ENCODE results near the gene UBE3B.
A peak's percentile ranks its signal among the peaks of the same experiment; 100 is the strongest.
"Not testable (repeated sequence)": the region's sequence is repeated elsewhere in the genome, so short reads cannot be mapped to it uniquely, and the experiment has no call there.

Gene UBE3B, protein sequence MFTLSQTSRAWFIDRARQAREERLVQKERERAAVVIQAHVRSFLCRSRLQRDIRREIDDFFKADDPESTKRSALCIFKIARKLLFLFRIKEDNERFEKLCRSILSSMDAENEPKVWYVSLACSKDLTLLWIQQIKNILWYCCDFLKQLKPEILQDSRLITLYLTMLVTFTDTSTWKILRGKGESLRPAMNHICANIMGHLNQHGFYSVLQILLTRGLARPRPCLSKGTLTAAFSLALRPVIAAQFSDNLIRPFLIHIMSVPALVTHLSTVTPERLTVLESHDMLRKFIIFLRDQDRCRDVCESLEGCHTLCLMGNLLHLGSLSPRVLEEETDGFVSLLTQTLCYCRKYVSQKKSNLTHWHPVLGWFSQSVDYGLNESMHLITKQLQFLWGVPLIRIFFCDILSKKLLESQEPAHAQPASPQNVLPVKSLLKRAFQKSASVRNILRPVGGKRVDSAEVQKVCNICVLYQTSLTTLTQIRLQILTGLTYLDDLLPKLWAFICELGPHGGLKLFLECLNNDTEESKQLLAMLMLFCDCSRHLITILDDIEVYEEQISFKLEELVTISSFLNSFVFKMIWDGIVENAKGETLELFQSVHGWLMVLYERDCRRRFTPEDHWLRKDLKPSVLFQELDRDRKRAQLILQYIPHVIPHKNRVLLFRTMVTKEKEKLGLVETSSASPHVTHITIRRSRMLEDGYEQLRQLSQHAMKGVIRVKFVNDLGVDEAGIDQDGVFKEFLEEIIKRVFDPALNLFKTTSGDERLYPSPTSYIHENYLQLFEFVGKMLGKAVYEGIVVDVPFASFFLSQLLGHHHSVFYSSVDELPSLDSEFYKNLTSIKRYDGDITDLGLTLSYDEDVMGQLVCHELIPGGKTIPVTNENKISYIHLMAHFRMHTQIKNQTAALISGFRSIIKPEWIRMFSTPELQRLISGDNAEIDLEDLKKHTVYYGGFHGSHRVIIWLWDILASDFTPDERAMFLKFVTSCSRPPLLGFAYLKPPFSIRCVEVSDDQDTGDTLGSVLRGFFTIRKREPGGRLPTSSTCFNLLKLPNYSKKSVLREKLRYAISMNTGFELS

DNA sequence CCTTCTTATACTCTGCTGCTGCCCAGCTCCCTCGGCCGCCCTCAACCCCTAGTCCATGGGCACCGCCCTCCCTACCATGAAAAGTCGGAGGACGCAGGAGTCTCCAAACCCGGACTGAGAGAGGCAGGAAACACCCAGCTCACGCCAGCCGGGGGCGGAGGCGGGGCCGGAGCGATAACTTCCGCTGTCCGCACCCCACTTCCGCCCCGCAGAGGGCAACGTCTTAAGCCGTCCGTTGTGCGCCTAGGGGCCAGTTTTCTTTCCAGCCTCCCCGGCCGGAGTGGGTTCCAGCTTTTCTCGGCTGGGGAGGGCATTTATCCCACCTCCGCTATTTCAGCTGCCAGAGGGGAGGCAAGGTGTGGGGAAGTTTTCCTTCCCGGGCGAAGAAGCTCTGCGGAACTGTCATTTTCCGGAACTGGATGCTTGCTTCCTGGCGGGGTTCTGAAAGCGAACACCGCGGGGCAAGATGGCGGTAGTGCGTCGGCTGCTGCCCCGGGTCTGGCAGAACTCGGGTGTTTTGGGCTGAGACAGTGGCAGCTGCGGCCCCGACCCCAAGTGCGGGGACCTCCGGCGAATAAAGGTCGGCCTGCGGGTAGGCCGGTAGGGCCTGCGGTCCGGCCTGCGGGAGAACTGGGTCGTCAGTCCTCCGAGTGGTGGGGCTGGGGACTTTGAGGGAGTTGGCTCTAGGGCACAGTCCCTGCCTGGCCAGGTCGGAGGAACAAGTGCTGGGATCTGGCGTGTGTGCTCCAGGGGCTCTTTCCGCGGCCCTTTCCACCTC, at the start of gene UBE3B, which contains the start of gene KCTD10:
TSS of gene UBE3B (plus strand) at position 450 of the 778 bp plus-strand sequence. CDS start 5,918 bp downstream, outside the sequence.
TSS of gene KCTD10 (minus strand) at position 116 of the 778 bp plus-strand sequence. CDS start at position 78, 38 bp downstream.
- peak within 1 kb of the TSS; percentile 98 for H3K4me3 ChIP-seq (ENCODE audit: low read length)
- TF ChIP-seq, protein P1, sequence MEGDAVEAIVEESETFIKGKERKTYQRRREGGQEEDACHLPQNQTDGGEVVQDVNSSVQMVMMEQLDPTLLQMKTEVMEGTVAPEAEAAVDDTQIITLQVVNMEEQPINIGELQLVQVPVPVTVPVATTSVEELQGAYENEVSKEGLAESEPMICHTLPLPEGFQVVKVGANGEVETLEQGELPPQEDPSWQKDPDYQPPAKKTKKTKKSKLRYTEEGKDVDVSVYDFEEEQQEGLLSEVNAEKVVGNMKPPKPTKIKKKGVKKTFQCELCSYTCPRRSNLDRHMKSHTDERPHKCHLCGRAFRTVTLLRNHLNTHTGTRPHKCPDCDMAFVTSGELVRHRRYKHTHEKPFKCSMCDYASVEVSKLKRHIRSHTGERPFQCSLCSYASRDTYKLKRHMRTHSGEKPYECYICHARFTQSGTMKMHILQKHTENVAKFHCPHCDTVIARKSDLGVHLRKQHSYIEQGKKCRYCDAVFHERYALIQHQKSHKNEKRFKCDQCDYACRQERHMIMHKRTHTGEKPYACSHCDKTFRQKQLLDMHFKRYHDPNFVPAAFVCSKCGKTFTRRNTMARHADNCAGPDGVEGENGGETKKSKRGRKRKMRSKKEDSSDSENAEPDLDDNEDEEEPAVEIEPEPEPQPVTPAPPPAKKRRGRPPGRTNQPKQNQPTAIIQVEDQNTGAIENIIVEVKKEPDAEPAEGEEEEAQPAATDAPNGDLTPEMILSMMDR (conservative IDR thresholded peaks at IDR 0.05; ENCODE audit: low read depth, low read length) = no peak
- peak; percentile 64 for DNase-seq (ENCODE audit: low read depth)

- peak; percentile 31 for DNase-seq (ENCODE audit: low read depth)
- H3K4me3 ChIP-seq (ENCODE audit: low read length) = no peak overlapping the region
- TF ChIP-seq, protein P1 (conservative IDR thresholded peaks at IDR 0.05; ENCODE audit: low read depth, low read length) = peak; percentile 100
Observed at GRCh38 chr12:109428037-109428629, 49.3 kb upstream of the UBE3B start.

- not testable (repeated sequence) for H3K4me3 ChIP-seq (ENCODE audit: low read length); DNase-seq (ENCODE audit: low read depth)
Observed at GRCh38 chr12:109428804-109429203, 48.6 kb upstream of the UBE3B start.

DNA sequence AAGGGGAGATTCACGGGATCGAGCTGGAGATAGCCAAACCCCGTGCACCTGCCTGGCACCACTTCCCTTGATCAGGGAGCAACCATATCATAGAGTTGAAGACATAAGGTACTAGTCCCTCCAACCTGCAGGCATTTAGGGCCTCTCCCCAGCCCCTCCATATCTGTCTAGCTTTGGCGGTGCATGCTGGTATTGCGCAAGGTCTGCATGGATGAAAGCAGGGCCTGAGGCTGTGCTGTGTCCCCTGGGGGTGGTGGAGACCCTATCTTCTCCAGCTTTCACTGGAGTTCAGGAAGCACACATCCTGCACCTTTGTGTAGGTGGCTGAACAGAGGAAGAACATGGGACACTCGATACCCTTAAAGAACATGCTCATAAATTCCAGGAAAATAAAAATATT, 47.2 kb upstream of the UBE3B start:
- H3K4me3 ChIP-seq (ENCODE audit: low read length) = no peak overlapping the region
- TF ChIP-seq, protein P1 (conservative IDR thresholded peaks at IDR 0.05; ENCODE audit: low read depth, low read length) = no peak

DNA sequence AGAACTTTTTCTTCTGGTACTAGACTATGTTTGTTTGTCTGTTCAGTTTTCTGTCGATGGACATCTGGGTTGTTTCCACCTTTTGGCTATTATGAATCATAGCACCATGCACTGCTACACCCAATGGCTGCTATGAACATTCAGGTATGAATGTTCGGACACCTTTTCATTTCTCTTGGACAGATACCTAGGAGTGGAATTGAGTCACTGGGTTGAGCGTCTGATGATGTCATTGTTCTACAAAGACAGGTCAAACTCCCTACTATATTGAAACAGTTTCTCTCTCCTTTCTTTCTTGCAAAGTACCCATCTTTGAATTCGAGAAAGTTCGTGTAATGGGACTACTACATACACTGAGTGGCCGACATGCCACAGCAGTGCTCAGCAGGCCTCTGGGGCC, 45.0 kb upstream of the UBE3B start:
- no peak for DNase-seq (ENCODE audit: low read depth)
- H3K4me3 ChIP-seq (ENCODE audit: low read length) = no peak overlapping the region
- TF ChIP-seq, protein P1 (conservative IDR thresholded peaks at IDR 0.05; ENCODE audit: low read depth, low read length) = no peak

More for the DNA sequence above, 47.2 kb upstream of the UBE3B start:
- no peak for DNase-seq (ENCODE audit: low read depth)

DNA sequence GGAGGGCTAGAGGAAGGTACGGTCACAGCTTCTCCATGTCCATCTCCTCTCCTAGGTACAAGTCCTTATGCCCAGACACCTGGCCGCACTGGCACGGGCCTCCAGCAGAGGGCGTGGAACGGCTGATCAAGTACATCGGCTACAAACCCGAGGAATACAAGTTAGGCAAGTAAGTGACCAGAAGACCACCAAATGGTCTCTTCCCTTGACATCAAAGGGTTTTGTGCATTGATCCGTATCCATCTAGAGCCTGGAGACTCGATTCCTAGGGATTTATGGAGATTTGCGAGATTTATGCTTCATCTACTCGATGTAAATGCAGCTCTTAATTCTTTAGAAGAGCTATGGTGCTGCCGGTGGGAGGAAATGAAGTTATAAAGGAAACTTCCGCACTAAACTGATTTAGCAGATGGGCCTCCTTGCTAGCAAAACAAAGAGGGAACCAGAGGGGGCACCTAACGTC, 44.6 kb upstream of the UBE3B start:
- TF ChIP-seq, protein P1 (conservative IDR thresholded peaks at IDR 0.05; ENCODE audit: low read depth, low read length) = peak; percentile 99
- DNase-seq (ENCODE audit: low read depth) = peak; percentile 43
- no peak overlapping the region for H3K4me3 ChIP-seq (ENCODE audit: low read length)

All from retinal pigment epithelial cell (primary cell).